ENCODE data around the gene ARID5B. TPM values are rescaled to one million over a fixed set of nuclear protein-coding genes. Genes with fewer than 3 reads are reported as not detected.

Gene ARID5B
- total RNA-seq, 1 donor from 2014 or later: 63.7 TPM

GRCh38 chr10:62072901-62073300 lies 171.4 kb downstream of the ARID5B start:
- DNase-seq (ENCODE audit: low spot score): no peak

- DNase-seq (ENCODE audit: low spot score): no peak
Measured at GRCh38 chr10:62073429-62073828, 171.9 kb downstream of the ARID5B start.

GRCh38 chr10:62075414-62075813 lies 173.9 kb downstream of the ARID5B start:
- DNase-seq (ENCODE audit: low spot score): no peak

GRCh38 chr10:62075912-62076311 lies 174.4 kb downstream of the ARID5B start:
- DNase-seq (ENCODE audit: low spot score): no peak

GRCh38 chr10:62076891-62077290 lies 175.4 kb downstream of the ARID5B start:
- no peak for DNase-seq (ENCODE audit: low spot score)

- no peak for DNase-seq (ENCODE audit: low spot score)
Measured at GRCh38 chr10:62077330-62078015, 176.0 kb downstream of the ARID5B start.

GRCh38 chr10:62079885-62080559 lies 178.5 kb downstream of the ARID5B start:
- DNase-seq (ENCODE audit: low spot score): no peak

- DNase-seq (ENCODE audit: low spot score): no peak
Measured at GRCh38 chr10:62080905-62081304, 179.4 kb downstream of the ARID5B start.

GRCh38 chr10:62081341-62082270 lies 180.1 kb downstream of the ARID5B start:
- no peak for DNase-seq (ENCODE audit: low spot score)

- no peak for DNase-seq (ENCODE audit: low spot score)
Measured at GRCh38 chr10:62082271-62082656, 180.8 kb downstream of the ARID5B start.

- DNase-seq (ENCODE audit: low spot score): no peak
Measured at GRCh38 chr10:62082729-62083411, 181.4 kb downstream of the ARID5B start.

- peak; percentile 71 for DNase-seq (ENCODE audit: low spot score)
Measured at GRCh38 chr10:62083412-62084267, 182.1 kb downstream of the ARID5B start.

GRCh38 chr10:62084451-62084850 lies 183.0 kb downstream of the ARID5B start:
- DNase-seq (ENCODE audit: low spot score): no peak

GRCh38 chr10:62085404-62085803 lies 183.9 kb downstream of the ARID5B start:
- DNase-seq (ENCODE audit: low spot score): no peak

- DNase-seq (ENCODE audit: low spot score): no peak
Measured at GRCh38 chr10:62085821-62086220, 184.3 kb downstream of the ARID5B start.

GRCh38 chr10:62087329-62087728 lies 185.8 kb downstream of the ARID5B start:
- no peak for DNase-seq (ENCODE audit: low spot score)

- DNase-seq (ENCODE audit: low spot score): no peak
Measured at GRCh38 chr10:62088786-62089185, 187.3 kb downstream of the ARID5B start.

- no peak for DNase-seq (ENCODE audit: low spot score)
Measured at GRCh38 chr10:62092301-62093030, 191.0 kb downstream of the ARID5B start.

GRCh38 chr10:62093863-62094291 lies 192.4 kb downstream of the ARID5B start:
- no peak for DNase-seq (ENCODE audit: low spot score)
